Uterus (tissue), 4 donors: ENCODE data around the gene COX11. TPM values are rescaled to one million over a fixed set of nuclear protein-coding genes. Genes with fewer than 3 reads are reported as not detected.

Experiments used
- DNase-seq, 2 donors: peaks; one replicate each; pipeline ENCODE4 v3.0.0-alpha.2; 2019 to 2020
- H3K27ac ChIP-seq, 2 donors: fragments of 200-600 bp; sonication (generic); 1 replicate in 1 of 2; 2 replicates in 1 of 2; pipeline ENCODE4 v1.5.1; 2016 to 2018
- H3K27me3 ChIP-seq, 2 donors: fragments of 200-600 bp; sonication (generic); one replicate each; pipeline ENCODE4 v1.5.1; 2018 to 2019; ENCODE audit warnings: control low read depth in 1 of 2
- H3K36me3 ChIP-seq, 2 donors: fragments of 200-600 bp; sonication (generic); one replicate each; pipeline ENCODE4 v1.5.1; 2019; ENCODE audit warnings: control low read depth in 1 of 2
- H3K4me1 ChIP-seq, 2 donors: fragments of 200-600 bp; sonication (generic); one replicate each; pipeline ENCODE4 v1.5.1; 2018 to 2019; ENCODE audit warnings: control low read depth in 1 of 2
- H3K4me3 ChIP-seq, 2 donors: fragments of 200-600 bp; sonication (generic); 1 replicate in 1 of 2; 2 replicates in 1 of 2; pipeline ENCODE4 v1.5.1; 2018 to 2019; ENCODE audit warnings: mild to moderate bottlenecking in 1 of 2
- H3K9me3 ChIP-seq, 2 donors: fragments of 200-600 bp; sonication (generic); one replicate each; pipeline ENCODE4 v1.5.1; 2019; ENCODE audit warnings: control low read depth in 1 of 2
- POLR2A ChIP-seq, 2 donors: fragments of 450-650 bp; IDR thresholded peaks; one replicate each; pipeline ENCODE4 v1.6.1; 2016; ENCODE audit warnings: antibody characterized with exemption in 2 of 2, mild to moderate bottlenecking in 1 of 2, moderate library complexity in 1 of 2
- intact Hi-C: fragments of 100-400 bp; cut with DNase I; formaldehyde crosslinking; loops from one replicate; pipeline ENCODE4 v1.15.1; 2023; ENCODE audit warnings: low total_unique reads
- total RNA-seq, 4 donors: library from RNA; depleted of rRNA in 3 of 4; stranded (reverse); fragments of >200 nt in 3 of 4; gene quantifications; one replicate each; pipeline versions ENCODE4 v1.1.0 to v1.2.4, GENCODE V29; 2014 to 2023
- TF ChIP-seq, protein P1 (sequence below), 4 experiments: fragments of 200-600 bp in 2 of 4; fragments of 450-650 bp in 2 of 4; sonication (generic) in 2 of 4; IDR thresholded peaks; one replicate each; pipeline ENCODE4 v1.5.1; 2016 to 2019; ENCODE audit warnings: antibody characterized with exemption in 4 of 4, mild to moderate bottlenecking in 2 of 4, moderate library complexity in 1 of 4
- donor health status: DM: yes; HTN: yes; CAD: no.

The COX11 gene, protein sequence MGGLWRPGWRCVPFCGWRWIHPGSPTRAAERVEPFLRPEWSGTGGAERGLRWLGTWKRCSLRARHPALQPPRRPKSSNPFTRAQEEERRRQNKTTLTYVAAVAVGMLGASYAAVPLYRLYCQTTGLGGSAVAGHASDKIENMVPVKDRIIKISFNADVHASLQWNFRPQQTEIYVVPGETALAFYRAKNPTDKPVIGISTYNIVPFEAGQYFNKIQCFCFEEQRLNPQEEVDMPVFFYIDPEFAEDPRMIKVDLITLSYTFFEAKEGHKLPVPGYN
- total RNA-seq: 10 to 100 TPM; 53.3 to 90.3 (median 74.2) TPM

DNA sequence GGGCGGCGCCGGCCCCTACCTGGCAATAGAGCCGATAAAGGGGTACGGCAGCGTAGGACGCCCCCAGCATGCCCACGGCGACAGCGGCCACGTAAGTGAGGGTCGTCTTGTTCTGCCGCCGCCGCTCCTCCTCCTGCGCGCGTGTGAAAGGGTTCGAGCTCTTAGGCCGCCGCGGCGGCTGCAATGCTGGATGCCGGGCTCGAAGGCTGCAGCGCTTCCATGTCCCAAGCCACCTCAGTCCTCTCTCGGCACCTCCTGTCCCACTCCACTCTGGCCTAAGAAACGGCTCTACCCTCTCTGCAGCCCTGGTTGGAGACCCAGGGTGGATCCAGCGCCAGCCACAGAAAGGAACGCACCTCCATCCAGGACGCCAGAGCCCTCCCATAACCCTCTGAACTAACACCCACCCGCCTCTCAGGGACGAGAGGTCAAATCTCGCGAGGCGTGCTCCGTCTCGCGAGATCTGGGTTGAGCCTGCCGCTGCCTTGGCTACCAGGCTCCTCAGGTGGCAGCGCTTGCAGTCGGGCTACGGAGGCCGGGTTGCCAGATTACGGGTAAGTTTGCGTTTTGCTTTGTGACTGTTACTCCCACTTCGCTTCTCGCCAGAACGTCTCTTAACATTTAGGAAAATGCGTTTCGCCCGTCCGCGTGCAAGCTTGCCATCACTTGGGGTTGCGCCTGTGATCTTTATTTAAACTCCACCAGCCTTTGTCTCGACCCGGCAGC lies at the start of gene COX11, which contains the start of gene STXBP4:
COX11 (minus strand) TSS at position 393 of the 726 bp plus-strand sequence; CDS start at position 385, 8 bp downstream.
STXBP4 (plus strand) TSS at position 504 of the 726 bp plus-strand sequence. CDS start 17,455 bp downstream, outside the sequence.
- DNase-seq: peak; percentile 94
- Histone ChIP-seq H3K4me1 (no peaks in the 10 kb centered on the region), H3K36me3 (no peaks in the 10 kb centered on the region), H3K4me3 (peak within 1 kb of the TSS; percentile 93), H3K27ac (peak within 1 kb of the TSS; percentile 84 to 88), H3K9me3 (no peaks in the 10 kb centered on the region), H3K27me3 (no peaks in the 10 kb centered on the region)
- TF ChIP-seq POLR2A (IDR thresholded peaks at IDR 0.05): peak; percentile 71 to 77
- TF ChIP-seq, protein P1, sequence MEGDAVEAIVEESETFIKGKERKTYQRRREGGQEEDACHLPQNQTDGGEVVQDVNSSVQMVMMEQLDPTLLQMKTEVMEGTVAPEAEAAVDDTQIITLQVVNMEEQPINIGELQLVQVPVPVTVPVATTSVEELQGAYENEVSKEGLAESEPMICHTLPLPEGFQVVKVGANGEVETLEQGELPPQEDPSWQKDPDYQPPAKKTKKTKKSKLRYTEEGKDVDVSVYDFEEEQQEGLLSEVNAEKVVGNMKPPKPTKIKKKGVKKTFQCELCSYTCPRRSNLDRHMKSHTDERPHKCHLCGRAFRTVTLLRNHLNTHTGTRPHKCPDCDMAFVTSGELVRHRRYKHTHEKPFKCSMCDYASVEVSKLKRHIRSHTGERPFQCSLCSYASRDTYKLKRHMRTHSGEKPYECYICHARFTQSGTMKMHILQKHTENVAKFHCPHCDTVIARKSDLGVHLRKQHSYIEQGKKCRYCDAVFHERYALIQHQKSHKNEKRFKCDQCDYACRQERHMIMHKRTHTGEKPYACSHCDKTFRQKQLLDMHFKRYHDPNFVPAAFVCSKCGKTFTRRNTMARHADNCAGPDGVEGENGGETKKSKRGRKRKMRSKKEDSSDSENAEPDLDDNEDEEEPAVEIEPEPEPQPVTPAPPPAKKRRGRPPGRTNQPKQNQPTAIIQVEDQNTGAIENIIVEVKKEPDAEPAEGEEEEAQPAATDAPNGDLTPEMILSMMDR (IDR thresholded peaks at IDR 0.05): peak in 3 of 4 experiments; percentile 22 to 37 (median 32)
- intact Hi-C loops: no loop called here

DNA sequence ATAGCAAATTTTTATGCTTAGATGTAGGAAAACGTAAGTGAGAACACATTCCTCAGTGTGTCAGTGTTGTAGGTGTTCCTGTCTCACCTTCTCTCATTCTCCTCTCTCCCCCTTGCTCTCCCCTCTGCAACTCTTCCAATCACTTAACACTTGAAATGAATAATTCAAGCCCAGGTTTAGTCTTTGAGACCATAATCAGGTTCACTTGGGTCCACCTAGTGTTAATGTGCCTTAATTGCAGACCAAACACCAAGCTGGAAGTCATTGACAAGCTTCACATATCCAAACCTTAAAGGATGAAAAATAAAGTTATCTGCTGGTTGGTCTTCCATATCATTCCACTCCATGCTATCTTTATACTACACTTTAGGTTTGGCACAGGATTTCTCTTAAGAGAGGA lies 37.1 kb upstream of the COX11 start:
- intact Hi-C loops: loop anchor here (10.0 kb wide), 1 partner anchor 1371 kb away; no protein-coding TSS in a partner anchor
- no peak overlapping the region for H3K4me3 ChIP-seq
- TF ChIP-seq, protein P1 (IDR thresholded peaks at IDR 0.05): no peak
- no peak for TF ChIP-seq POLR2A (IDR thresholded peaks at IDR 0.05)
- no peaks in the 10 kb centered on the region for H3K27me3 ChIP-seq
- no peaks in the 10 kb centered on the region for H3K4me1 ChIP-seq
- no peak overlapping the region for H3K27ac ChIP-seq
- H3K36me3 ChIP-seq: no peaks in the 10 kb centered on the region
- DNase-seq: no peak
- no peaks in the 10 kb centered on the region for H3K9me3 ChIP-seq

DNA sequence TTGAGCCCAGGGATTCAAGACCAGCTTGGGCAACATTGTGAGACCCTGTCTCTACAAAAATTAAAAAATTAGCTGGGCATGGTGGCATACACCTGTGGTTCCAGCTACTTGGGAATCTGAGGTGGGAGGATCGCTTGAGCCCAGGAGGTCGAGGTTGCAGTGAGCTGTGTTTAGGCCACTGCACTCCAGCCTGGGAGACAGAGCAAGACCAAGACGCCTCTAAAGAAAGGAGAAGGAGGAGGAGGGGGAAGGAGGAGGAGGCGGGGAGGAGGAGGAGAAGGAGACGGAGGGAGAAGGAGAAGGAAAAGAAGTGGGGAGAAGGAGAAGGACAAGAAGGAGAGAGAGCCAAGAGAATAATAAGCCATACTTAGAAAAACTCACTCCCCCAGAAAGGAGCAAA lies 36.0 kb upstream of the COX11 start:
- H3K4me3 ChIP-seq: no peak overlapping the region
- H3K9me3 ChIP-seq: no peaks in the 10 kb centered on the region
- no peaks in the 10 kb centered on the region for H3K4me1 ChIP-seq
- TF ChIP-seq, protein P1 (IDR thresholded peaks at IDR 0.05): no peak
- TF ChIP-seq POLR2A (IDR thresholded peaks at IDR 0.05): no peak
- no peaks in the 10 kb centered on the region for H3K27me3 ChIP-seq
- no peak overlapping the region for H3K27ac ChIP-seq
- DNase-seq: no peak
- H3K36me3 ChIP-seq: no peaks in the 10 kb centered on the region
- intact Hi-C loops: loop anchor here (10.0 kb wide), 1 partner anchor 1370 kb away; no protein-coding TSS in a partner anchor

DNA sequence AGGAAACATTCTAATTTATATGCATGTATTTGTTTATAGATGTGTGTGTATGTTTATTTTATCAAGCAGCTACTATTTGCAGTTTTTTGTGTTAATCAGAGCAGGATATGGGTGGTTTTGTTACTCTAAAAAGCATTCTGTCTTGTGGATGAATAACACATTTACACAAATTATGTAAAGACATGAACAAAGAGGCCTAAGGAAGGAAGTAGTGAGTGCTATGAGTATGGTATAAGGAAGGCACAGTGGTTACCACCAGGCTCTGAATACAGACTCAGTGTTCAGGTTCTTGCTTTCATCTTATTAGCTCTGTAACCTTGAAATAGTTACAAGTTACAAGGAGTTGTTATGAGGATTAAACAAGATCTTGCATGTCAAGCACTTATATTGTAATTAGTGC lies 34.0 kb upstream of the COX11 start:
- Histone ChIP-seq H3K36me3 (no peaks in the 10 kb centered on the region), H3K4me3 (no peak overlapping the region), H3K27me3 (no peaks in the 10 kb centered on the region), H3K9me3 (no peaks in the 10 kb centered on the region), H3K4me1 (no peaks in the 10 kb centered on the region), H3K27ac (no peak overlapping the region)
- intact Hi-C loops: loop anchor here (10.0 kb wide), 1 partner anchor 1368 kb away; no protein-coding TSS in a partner anchor
- DNase-seq: no peak
- no peak for TF ChIP-seq POLR2A (IDR thresholded peaks at IDR 0.05)
- TF ChIP-seq, protein P1 (IDR thresholded peaks at IDR 0.05): no peak

DNA sequence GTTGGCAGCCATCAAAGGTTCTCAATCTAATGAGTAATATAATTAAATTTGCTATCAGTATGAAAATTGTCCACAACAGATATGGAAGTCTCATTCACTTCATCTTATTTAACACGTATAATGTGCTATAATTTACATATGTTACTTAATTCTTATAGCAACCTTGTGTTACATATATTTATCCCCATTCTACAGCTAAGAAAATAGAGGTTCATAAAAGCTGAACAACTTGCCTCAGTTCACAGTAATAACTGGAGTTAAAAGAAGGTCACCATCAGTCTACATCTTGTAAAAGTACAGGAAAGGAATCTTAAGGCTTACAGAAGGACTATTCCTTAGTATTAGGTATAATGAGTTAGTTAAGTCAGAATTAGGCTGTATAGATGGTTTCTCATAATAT lies 28.0 kb upstream of the COX11 start:
- Histone ChIP-seq H3K4me3 (no peak overlapping the region), H3K36me3 (no peaks in the 10 kb centered on the region), H3K9me3 (no peaks in the 10 kb centered on the region), H3K27ac (no peak overlapping the region), H3K27me3 (no peaks in the 10 kb centered on the region), H3K4me1 (no peaks in the 10 kb centered on the region)
- TF ChIP-seq, protein P1 (IDR thresholded peaks at IDR 0.05): no peak
- no peak for TF ChIP-seq POLR2A (IDR thresholded peaks at IDR 0.05)
- intact Hi-C loops: no loop called here
- no peak for DNase-seq
